LNCaP clone FGC (cell line): Measurements from ENCODE around the gene APBB1.

ENCODE experiments used
- DNase-seq: peaks from one replicate; pipeline ENCODE4 v3.0.0-alpha.2; 2011; ENCODE audit warnings: low read depth
- H3K4me3 ChIP-seq: 2 replicates; pipeline ENCODE4 v1.5.1; 2011; ENCODE audit warnings: mild to moderate bottlenecking, low read depth, low read length, control low read depth
- CTCF ChIP-seq: IDR thresholded peaks from 2 replicates; pipeline ENCODE4 v1.5.1; 2012; ENCODE audit warnings: mild to moderate bottlenecking; ENCODE audit not compliant: control insufficient read depth, insufficient read depth; ENCODE audit errors: extremely low read depth

Gene APBB1

GRCh38 chr11:6391537-6392134 is 27.3 kb downstream of the APBB1 start:
- TF ChIP-seq CTCF = no peak
- DNase-seq = no peak
- H3K4me3 ChIP-seq = peak overlapping the region; percentile 75

GRCh38 chr11:6390718-6391469 is 28.0 kb downstream of the APBB1 start:
- TF ChIP-seq CTCF = no peak
- no peak for DNase-seq

GRCh38 chr11:6389905-6390717 is 28.8 kb downstream of the APBB1 start, which contains the start of gene SMPD1:
Gene SMPD1, plus strand, starts transcription at chr11:6390474. Its CDS starts 125 bp downstream, at chr11:6390599.
- TF ChIP-seq CTCF = no peak
- DNase-seq = peak; percentile 46
- peak within 1 kb of the TSS; percentile 75 for H3K4me3 ChIP-seq

More at GRCh38 chr11:6390718-6391469, 28.0 kb downstream of the APBB1 start:
- H3K4me3 ChIP-seq = peak overlapping the region; percentile 75

- TF ChIP-seq CTCF = no peak
- H3K4me3 ChIP-seq = no peak overlapping the region
- no peak for DNase-seq
Observed at GRCh38 chr11:6388748-6389147, 30.1 kb downstream of the APBB1 start.

- no peak for TF ChIP-seq CTCF
- H3K4me3 ChIP-seq = no peak overlapping the region
- no peak for DNase-seq
Observed at GRCh38 chr11:6387811-6388599, 30.9 kb downstream of the APBB1 start.

- no peak for TF ChIP-seq CTCF
- no peak for DNase-seq
- no peak overlapping the region for H3K4me3 ChIP-seq
Observed at GRCh38 chr11:6385046-6385777, 33.7 kb downstream of the APBB1 start.
